ENCODE data around the gene CRYBB2.
"Not testable (repeated sequence)": the region's sequence is repeated elsewhere in the genome, so short reads cannot be mapped to it uniquely, and the experiment has no call there.

CRYBB2 gene

GRCh38 chr22:25219211-25219689, at the start of gene CRYBB2:
Gene CRYBB2, plus strand, starts transcription at chr22:25219639. Its CDS starts 1,791 bp downstream, at chr22:25221430.
- DNase-seq = no peak

- no peak for DNase-seq
Observed at GRCh38 chr22:25170426-25170980, 48.9 kb upstream of the CRYBB2 start.

GRCh38 chr22:25172153-25172552, 47.3 kb upstream of the CRYBB2 start:
- DNase-seq = no peak

GRCh38 chr22:25174156-25174887, 45.1 kb upstream of the CRYBB2 start:
- DNase-seq = no peak

- DNase-seq = no peak
Observed at GRCh38 chr22:25174888-25175411, 44.5 kb upstream of the CRYBB2 start.

- DNase-seq = no peak
Observed at GRCh38 chr22:25176175-25176574, 43.3 kb upstream of the CRYBB2 start.

- no peak for DNase-seq
Observed at GRCh38 chr22:25176799-25177198, 42.6 kb upstream of the CRYBB2 start.

GRCh38 chr22:25177226-25177625, 42.2 kb upstream of the CRYBB2 start:
- no peak for DNase-seq

- DNase-seq = no peak
Observed at GRCh38 chr22:25177895-25178294, 41.5 kb upstream of the CRYBB2 start.

GRCh38 chr22:25178348-25178747, 41.1 kb upstream of the CRYBB2 start:
- DNase-seq = not testable (repeated sequence)

- DNase-seq = not testable (repeated sequence)
Observed at GRCh38 chr22:25178869-25179631, 40.4 kb upstream of the CRYBB2 start.

- DNase-seq = no peak
Observed at GRCh38 chr22:25182131-25183110, 37.0 kb upstream of the CRYBB2 start.

- DNase-seq = no peak
Observed at GRCh38 chr22:25183949-25184619, 35.4 kb upstream of the CRYBB2 start.

GRCh38 chr22:25186140-25186539, 33.3 kb upstream of the CRYBB2 start:
- DNase-seq = no peak

GRCh38 chr22:25187469-25187868, 32.0 kb upstream of the CRYBB2 start:
- DNase-seq = no peak

- no peak for DNase-seq
Observed at GRCh38 chr22:25192406-25192805, 27.0 kb upstream of the CRYBB2 start.

GRCh38 chr22:25193130-25193529, 26.3 kb upstream of the CRYBB2 start:
- no peak for DNase-seq

GRCh38 chr22:25193548-25193947, 25.9 kb upstream of the CRYBB2 start:
- DNase-seq = no peak

- no peak for DNase-seq
Observed at GRCh38 chr22:25196326-25196725, 23.1 kb upstream of the CRYBB2 start.

- no peak for DNase-seq
Observed at GRCh38 chr22:25197340-25197739, 22.1 kb upstream of the CRYBB2 start.

- DNase-seq = no peak
Observed at GRCh38 chr22:25199731-25200520, 19.5 kb upstream of the CRYBB2 start, which contains the start of gene CRYBB3. Gene CRYBB3, plus strand, starts transcription at chr22:25199858. Its CDS starts 1,539 bp downstream, at chr22:25201397.

Data from femur (tissue), 1 donor.